Measurements from ENCODE around the gene SORCS1. TPM values are rescaled to one million over a fixed set of nuclear protein-coding genes. Genes with fewer than 3 reads are reported as not detected.

The SORCS1 gene
- total RNA-seq, 3 donors from 2014 or later: 0.73 to 3.3 (median 2.9) TPM

DNA sequence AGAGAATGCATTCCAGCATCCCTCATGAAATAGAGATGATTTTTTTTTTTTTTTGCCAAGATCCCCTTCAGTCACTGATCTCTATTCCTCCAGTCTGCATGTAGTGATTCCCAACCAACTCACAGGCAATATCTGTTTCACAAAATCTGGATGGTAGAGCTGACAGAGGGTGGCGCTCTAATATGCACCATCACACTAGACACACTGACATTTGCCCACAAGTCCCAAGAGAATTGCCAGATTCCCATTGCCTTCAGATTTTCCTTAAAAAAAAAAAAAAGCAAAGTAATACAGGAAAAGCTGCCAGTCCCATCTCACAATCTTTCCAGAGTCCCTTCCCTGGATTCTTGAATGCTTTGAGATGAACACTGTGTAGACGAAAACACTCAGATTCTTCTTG lies 301.0 kb downstream of the SORCS1 start:
- intact Hi-C loops (cut with DNase I; ENCODE audit: low total_unique reads): no loop called here
- DNase-seq (ENCODE audit: low spot score in 2 of 2): no peak
- Histone ChIP-seq H3K4me3 (no peak overlapping the region), H3K27ac (no peak overlapping the region), H3K36me3 (no peaks in the 10 kb centered on the region), H3K9me3 (no peaks in the 10 kb centered on the region), H3K4me1 (no peaks in the 10 kb centered on the region), H3K27me3 (no peaks in the 10 kb centered on the region)
- no peak for TF ChIP-seq POLR2A (IDR thresholded peaks at IDR 0.05)
- TF ChIP-seq, protein P1, sequence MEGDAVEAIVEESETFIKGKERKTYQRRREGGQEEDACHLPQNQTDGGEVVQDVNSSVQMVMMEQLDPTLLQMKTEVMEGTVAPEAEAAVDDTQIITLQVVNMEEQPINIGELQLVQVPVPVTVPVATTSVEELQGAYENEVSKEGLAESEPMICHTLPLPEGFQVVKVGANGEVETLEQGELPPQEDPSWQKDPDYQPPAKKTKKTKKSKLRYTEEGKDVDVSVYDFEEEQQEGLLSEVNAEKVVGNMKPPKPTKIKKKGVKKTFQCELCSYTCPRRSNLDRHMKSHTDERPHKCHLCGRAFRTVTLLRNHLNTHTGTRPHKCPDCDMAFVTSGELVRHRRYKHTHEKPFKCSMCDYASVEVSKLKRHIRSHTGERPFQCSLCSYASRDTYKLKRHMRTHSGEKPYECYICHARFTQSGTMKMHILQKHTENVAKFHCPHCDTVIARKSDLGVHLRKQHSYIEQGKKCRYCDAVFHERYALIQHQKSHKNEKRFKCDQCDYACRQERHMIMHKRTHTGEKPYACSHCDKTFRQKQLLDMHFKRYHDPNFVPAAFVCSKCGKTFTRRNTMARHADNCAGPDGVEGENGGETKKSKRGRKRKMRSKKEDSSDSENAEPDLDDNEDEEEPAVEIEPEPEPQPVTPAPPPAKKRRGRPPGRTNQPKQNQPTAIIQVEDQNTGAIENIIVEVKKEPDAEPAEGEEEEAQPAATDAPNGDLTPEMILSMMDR (IDR thresholded peaks at IDR 0.05): no peak
- TF ChIP-seq POLR2AphosphoS5 (IDR thresholded peaks at IDR 0.05): no peak

DNA sequence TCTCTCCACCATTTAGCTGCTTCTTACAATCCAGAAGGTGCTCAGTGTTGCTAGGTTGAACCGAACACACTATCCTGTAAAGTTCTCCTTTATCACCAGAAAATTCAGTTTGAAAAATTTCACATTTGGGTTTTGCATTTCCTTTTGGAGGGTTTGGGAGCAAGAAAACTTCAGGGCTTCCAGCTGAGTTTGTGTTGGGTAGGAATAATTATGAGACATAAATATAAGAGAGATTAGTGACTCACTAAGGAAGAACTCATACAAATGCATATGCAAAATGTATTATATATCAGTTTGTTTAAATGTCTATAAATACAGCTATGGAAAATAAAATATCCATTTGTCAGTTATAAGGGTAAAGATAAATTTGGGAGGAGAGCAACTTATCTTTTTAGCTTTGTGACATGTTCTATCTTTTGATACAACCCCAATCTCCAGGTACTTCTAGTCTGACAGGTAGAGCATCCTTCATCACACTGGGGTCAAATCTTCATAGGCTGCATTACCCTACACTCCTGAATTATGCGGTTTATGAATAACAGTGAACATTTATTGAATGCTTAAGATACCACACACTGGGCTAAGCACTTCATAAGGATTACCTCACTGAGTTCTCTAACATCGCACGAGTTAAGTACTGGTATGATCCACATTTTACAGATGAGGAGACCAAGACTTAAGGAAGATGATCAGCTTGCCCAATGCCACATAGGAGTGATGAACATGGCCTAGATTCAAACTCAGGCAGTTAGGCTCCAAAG lies 304.4 kb downstream of the SORCS1 start:
- Histone ChIP-seq H3K9me3 (no peaks in the 10 kb centered on the region), H3K4me1 (no peaks in the 10 kb centered on the region), H3K4me3 (no peak overlapping the region), H3K27ac (no peak overlapping the region), H3K27me3 (no peaks in the 10 kb centered on the region), H3K36me3 (no peaks in the 10 kb centered on the region)
- no peak for DNase-seq (ENCODE audit: low spot score in 2 of 2)
- TF ChIP-seq POLR2AphosphoS5 (IDR thresholded peaks at IDR 0.05) (no peak), POLR2A (IDR thresholded peaks at IDR 0.05) (no peak)
- TF ChIP-seq, protein P1 (IDR thresholded peaks at IDR 0.05): no peak
- intact Hi-C loops (cut with DNase I; ENCODE audit: low total_unique reads): no loop called here

DNA sequence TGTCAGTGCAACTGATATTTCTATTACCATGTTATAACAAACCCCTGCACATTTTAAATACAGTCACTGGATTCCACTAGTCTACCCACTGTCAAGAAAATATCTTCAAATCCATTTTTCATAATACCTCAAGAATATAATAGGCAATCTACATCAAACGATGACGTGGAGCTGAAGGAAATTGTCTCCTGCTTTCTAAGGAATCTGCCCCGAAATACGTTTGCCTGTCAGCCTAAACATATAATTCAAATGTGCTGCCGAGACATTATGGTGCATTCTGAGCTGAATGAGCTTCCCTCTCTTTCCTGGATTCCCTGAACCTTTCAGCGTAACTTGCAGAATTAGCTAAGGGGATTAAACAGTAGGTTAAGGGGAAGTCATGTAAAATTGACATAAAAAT lies 306.8 kb downstream of the SORCS1 start:
- Histone ChIP-seq H3K27me3 (no peaks in the 10 kb centered on the region), H3K9me3 (peaks cover 0 to 3% of the 10 kb centered on the region in 2 donors), H3K4me1 (no peaks in the 10 kb centered on the region), H3K27ac (no peak overlapping the region), H3K4me3 (no peak overlapping the region), H3K36me3 (no peaks in the 10 kb centered on the region)
- no peak for DNase-seq (ENCODE audit: low spot score in 2 of 2)
- TF ChIP-seq POLR2AphosphoS5 (IDR thresholded peaks at IDR 0.05) (no peak), POLR2A (IDR thresholded peaks at IDR 0.05) (no peak)
- TF ChIP-seq, protein P1 (IDR thresholded peaks at IDR 0.05): no peak
- intact Hi-C loops (cut with DNase I; ENCODE audit: low total_unique reads): no loop called here

GRCh38 chr10:106857213-106857612 lies 307.3 kb downstream of the SORCS1 start:
- Histone ChIP-seq H3K4me3 (no peak overlapping the region), H3K36me3 (no peaks in the 10 kb centered on the region), H3K4me1 (no peaks in the 10 kb centered on the region), H3K9me3 (peaks cover 0 to 3% of the 10 kb centered on the region in 2 donors), H3K27ac (no peak overlapping the region), H3K27me3 (no peaks in the 10 kb centered on the region)
- no peak for DNase-seq (ENCODE audit: low spot score in 2 of 2)
- intact Hi-C loops (cut with DNase I; ENCODE audit: low total_unique reads): no loop called here
- no peak for TF ChIP-seq POLR2A (IDR thresholded peaks at IDR 0.05)
- TF ChIP-seq, protein P1 (IDR thresholded peaks at IDR 0.05): no peak
- no peak for TF ChIP-seq POLR2AphosphoS5 (IDR thresholded peaks at IDR 0.05)

- intact Hi-C loops (cut with DNase I; ENCODE audit: low total_unique reads): no loop called here
- H3K4me3 ChIP-seq: no peak overlapping the region
- no peaks in the 10 kb centered on the region for H3K27me3 ChIP-seq
- no peaks in the 10 kb centered on the region for H3K4me1 ChIP-seq
- H3K9me3 ChIP-seq: no peaks in the 10 kb centered on the region
- H3K36me3 ChIP-seq: no peaks in the 10 kb centered on the region
- H3K27ac ChIP-seq: no peak overlapping the region
- DNase-seq (ENCODE audit: low spot score in 2 of 2): no peak
- TF ChIP-seq POLR2AphosphoS5 (IDR thresholded peaks at IDR 0.05) (no peak), POLR2A (IDR thresholded peaks at IDR 0.05) (no peak)
- TF ChIP-seq, protein P1 (IDR thresholded peaks at IDR 0.05): no peak
Observed at GRCh38 chr10:106836933-106837663, 327.4 kb downstream of the SORCS1 start.
